Measurements from ENCODE around the gene RNF32.
"Not testable (repeated sequence)": the region's sequence is repeated elsewhere in the genome, so short reads cannot be mapped to it uniquely, and the experiment has no call there.

RNF32 gene

GRCh38 chr7:156614434-156615264, 25.9 kb upstream of the RNF32 start:
- no peak for DNase-seq (ENCODE audit: low spot score)

DNA sequence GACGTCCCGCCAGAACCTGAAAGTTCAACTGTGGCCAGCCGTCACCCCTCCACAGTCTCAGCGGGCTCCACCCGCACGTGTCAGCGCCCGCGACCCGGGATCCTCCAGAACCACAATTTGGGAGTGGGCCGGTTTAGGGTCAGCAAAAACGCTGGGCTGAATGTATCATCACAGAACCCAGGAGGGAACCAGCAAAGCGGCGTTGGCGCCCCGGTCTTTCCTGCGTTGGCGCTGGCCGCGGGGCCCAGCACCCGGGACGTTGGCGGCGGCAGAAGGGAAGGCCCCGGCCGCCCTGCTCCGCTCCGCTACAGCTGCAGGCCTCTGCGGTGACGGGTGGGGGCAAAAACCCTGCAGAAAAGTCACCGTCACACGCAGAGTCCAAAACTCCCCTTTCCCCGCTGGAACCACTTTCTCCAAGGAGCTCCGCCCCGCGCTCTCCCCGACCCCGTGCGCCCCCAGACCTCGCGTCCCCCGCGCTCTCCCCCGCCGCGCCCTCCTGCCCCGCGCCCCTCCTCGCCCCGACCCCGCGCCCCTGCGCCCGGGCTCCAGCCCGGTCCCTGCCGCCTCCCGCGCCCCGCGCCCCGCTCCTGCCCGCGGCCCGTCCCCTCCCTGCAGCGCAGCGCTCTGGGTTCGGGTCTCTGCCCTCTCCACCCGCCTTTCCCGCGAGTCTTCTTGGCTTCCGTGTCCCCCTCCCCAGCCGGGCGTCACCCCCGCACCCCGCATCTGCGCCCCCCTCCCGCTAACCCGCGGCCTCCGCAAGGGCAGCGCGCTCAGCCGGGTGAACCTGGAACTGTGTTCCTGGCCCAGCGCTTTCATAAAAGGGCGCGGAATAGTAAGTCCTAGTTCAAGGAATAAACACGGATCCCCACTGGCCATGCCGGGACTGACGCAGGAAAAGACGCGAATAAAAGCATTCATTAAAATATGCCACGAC, 24.0 kb upstream of the RNF32 start:
- DNase-seq (ENCODE audit: low spot score), result no peak

DNA sequence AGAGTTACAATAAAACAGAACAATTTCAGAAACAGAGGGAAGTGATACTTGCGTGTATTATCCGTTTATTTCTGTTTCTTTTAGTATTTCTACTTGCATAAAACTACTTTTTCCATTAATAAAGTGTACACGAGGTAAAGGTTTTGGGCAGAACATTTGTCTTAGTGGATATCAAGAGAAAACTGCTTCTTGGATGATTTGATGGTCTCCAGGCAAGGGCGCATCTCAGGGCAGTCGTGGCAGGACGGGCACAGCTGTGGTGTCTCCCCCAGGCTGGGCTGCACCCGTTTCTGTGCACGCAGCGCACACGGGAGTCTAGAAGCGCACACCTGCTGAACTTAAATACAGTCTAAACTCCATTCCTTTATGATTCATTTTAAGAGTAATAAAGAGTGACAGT, 23.4 kb upstream of the RNF32 start:
- no peak for DNase-seq (ENCODE audit: low spot score)

DNA sequence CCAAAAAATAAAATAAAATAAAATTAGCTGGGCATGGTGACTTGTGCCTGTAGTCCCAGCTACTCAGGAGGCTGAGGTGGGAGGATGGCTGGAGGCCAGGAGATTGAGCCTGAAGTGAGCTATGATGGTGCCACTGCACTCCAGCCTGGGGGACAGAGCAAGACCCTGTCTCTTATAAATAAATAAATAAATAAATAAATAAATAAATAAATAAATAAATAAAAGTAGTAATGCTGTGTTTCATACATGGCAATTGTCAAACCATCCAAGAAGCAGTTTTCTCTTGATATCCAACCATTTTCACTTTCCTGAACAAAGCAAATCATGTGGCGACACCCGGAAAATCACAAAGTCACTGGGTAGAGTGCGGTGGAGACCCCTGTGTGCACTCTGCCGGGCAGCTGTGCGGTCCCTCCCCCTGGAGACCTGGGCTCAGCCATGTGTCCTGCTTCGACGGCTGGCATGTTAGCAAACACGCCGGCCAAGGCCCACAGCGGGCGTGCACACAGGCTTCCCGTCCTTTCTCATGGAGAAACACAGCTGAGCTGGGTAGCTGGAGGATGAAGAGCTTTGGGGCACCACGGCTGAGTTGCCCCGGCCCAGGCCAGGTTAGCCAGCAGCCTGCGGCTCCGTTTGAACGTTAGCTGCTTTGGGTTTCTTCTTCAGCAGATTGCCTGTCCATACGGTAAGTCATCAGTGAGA, 22.3 kb upstream of the RNF32 start:
- DNase-seq (ENCODE audit: low spot score), result no peak

- DNase-seq (ENCODE audit: low spot score), result no peak
Measured at GRCh38 chr7:156618780-156619367, 21.7 kb upstream of the RNF32 start.

DNA sequence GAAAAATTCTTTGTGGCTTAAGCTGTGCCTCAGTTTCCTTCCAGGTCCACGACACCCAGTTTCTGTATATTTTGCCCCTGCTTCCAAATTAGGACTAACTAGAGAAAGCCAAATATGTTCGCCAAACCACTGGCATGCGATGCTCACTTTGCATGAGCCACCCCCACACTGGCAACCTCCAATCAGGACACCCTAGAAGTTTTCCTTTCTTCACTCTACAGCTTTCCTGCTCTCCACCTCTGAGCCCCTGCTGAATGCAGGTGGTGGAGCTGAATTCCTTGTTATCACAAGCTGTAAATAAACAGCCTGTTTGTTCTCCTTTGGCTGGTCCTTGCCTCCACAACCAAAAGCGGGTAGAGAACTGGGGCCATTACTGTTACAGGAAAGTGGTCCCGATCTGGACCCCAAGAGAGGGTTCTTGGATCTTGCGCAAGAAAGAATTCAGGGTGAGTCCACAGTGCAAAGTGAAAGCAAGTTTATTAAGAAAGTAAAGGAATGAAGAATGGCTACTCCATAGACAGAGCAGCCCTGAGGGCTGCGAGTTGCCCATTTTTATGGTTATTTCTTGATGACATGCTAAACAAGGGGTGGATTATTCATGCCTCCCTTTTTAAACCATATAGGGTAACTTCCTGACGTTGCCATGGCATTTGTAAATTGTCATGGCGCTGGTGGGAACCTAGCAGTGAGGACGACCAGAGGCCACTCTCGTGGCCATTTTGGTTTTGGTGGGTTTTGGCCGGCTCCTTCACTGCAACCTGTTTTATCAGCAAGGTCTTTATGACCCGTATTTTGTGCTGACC, 20.9 kb upstream of the RNF32 start:
- DNase-seq (ENCODE audit: low spot score), result not testable (repeated sequence)

GRCh38 chr7:156620291-156620675, 20.3 kb upstream of the RNF32 start:
- no peak for DNase-seq (ENCODE audit: low spot score)

GRCh38 chr7:156621652-156622051, 18.9 kb upstream of the RNF32 start:
- no peak for DNase-seq (ENCODE audit: low spot score)

GRCh38 chr7:156625580-156625979, 15.0 kb upstream of the RNF32 start:
- DNase-seq (ENCODE audit: low spot score), result peak; percentile 23

- DNase-seq (ENCODE audit: low spot score), result no peak
Measured at GRCh38 chr7:156626220-156626895, 14.2 kb upstream of the RNF32 start.

DNA sequence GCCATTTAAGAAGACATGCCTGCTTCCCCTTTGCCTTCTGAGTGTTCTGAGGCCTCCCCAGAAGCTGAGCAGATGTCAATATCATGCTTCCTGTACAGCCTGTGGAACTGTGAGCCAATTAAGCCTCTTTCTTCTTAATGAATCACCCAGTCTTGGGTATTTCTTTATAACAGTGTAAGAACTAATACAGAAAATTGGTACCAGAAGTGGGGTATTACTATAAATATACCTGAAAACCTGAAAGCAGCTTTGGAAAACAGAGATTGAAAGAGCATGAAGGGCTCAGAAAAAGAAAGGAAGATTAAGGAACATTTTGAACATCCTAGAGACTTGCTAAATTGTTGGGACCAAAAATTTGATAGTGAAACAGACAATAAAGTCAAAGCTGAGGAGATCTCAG, 12.0 kb upstream of the RNF32 start:
- no peak for DNase-seq (ENCODE audit: low spot score)

DNA sequence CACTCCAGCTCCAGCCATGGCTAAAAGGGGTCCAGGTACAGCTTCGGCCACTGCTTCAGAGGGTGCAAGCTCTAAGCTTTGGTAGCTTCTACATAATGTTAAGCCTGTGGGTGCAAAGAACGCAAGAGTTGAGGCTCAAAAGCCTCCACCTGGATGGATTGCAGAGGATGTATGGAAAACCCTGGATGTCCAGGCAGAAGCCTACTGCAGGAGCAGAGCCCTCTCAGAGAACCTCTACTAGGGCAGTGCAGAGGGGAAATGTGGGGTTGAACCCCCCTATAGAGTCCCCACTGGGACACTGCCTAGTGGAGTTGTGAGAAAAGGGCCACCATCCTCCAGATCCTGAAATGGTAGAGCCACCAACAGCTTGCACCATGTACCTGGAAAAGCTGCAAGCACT, 10.7 kb upstream of the RNF32 start:
- DNase-seq (ENCODE audit: low spot score), result no peak

- DNase-seq (ENCODE audit: low spot score), result no peak
Measured at GRCh38 chr7:156634117-156634516, 6.5 kb upstream of the RNF32 start.

- no peak for DNase-seq (ENCODE audit: low spot score)
Measured at GRCh38 chr7:156635529-156636385, 4.8 kb upstream of the RNF32 start.

GRCh38 chr7:156637093-156637492, 3.5 kb upstream of the RNF32 start:
- DNase-seq (ENCODE audit: low spot score), result not testable (repeated sequence)

- no peak for DNase-seq (ENCODE audit: low spot score)
Measured at GRCh38 chr7:156638443-156639077, 2.0 kb upstream of the RNF32 start.

DNA sequence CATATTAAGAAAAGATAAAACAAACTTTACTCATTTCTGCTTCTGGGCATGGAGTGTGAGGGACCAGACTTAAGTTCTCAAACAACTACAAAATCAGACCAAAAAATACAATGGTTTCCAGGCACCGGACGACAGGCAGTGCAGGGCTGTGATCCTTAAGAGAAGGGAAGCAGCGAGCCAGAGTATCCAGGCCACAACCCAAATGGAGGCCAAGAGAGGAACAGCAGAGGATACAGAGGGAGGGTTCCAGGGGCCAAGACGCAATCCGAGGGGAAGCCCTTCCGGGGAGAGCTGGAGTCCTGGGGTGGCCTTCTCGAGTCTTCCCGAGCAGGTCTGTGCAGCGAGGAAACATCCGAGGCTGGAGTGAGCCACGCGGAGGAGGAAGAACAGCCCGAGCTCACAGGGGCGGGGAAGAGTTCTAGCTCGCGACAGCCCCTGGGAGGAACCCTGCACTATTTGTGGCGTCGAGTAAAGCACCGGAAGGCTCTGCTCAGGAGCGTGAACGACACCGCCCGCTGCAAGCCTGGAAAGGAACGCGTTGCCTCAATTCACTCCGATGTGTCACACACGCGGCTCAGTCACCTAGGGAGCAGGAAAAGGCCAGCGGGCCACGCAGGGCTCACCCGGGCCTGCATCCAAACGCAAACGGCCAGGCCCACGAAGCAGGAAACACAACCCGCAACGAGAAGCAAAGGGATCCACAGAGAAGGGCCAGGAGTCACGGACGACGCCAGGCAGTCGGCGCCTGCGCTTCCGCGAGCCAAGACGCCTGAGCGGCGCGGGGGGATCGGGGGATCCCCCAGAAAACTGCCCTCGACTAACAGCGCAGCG, 933 bp upstream of the RNF32 start:
- DNase-seq (ENCODE audit: low spot score), result no peak

- peak; percentile 61 for DNase-seq (ENCODE audit: low spot score)
Measured at GRCh38 chr7:156640949-156641485, 443 bp downstream of the RNF32 start.
